Stimulated activated naive CD4-positive, alpha-beta T cell treated with Interleukin-2 at 50 U/mL for 16 hours (primary cell): Measurements from ENCODE around the gene TRAM2.

Experiments
- DNase-seq: peaks from one replicate; lab custom pipeline; 2025; lab: John Stamatoyannopoulos, UW

Gene TRAM2

GRCh38 chr6:52566853-52567279 is 10.0 kb downstream of the TRAM2 start:
- no peak for DNase-seq

- no peak for DNase-seq
These were observed 10.7 kb downstream of the TRAM2 start for GRCh38 chr6:52566201-52566600.

GRCh38 chr6:52564856-52565255 is 12.0 kb downstream of the TRAM2 start:
- DNase-seq: no peak

- no peak for DNase-seq
These were observed 13.9 kb downstream of the TRAM2 start for GRCh38 chr6:52562911-52563310.

- no peak for DNase-seq
These were observed 16.4 kb downstream of the TRAM2 start for GRCh38 chr6:52560462-52560861.

GRCh38 chr6:52558266-52559000 is 18.4 kb downstream of the TRAM2 start:
- DNase-seq: no peak

GRCh38 chr6:52557389-52558265 is 19.2 kb downstream of the TRAM2 start:
- no peak for DNase-seq

- DNase-seq: no peak
These were observed 21.2 kb downstream of the TRAM2 start for GRCh38 chr6:52555518-52556233.

- DNase-seq: no peak
These were observed 22.1 kb downstream of the TRAM2 start for GRCh38 chr6:52554684-52555280.

- no peak for DNase-seq
These were observed 23.1 kb downstream of the TRAM2 start for GRCh38 chr6:52553719-52554118.

- DNase-seq: no peak
These were observed 23.7 kb downstream of the TRAM2 start for GRCh38 chr6:52553158-52553557.

GRCh38 chr6:52552278-52552643 is 24.6 kb downstream of the TRAM2 start:
- DNase-seq: no peak

GRCh38 chr6:52551483-52552277 is 25.2 kb downstream of the TRAM2 start:
- DNase-seq: no peak

- no peak for DNase-seq
These were observed 26.0 kb downstream of the TRAM2 start for GRCh38 chr6:52550870-52551269.

GRCh38 chr6:52550014-52550575 is 26.8 kb downstream of the TRAM2 start:
- no peak for DNase-seq

- DNase-seq: no peak
These were observed 27.4 kb downstream of the TRAM2 start for GRCh38 chr6:52549428-52549827.

- no peak for DNase-seq
These were observed 27.9 kb downstream of the TRAM2 start for GRCh38 chr6:52548999-52549398.

- no peak for DNase-seq
These were observed 28.5 kb downstream of the TRAM2 start for GRCh38 chr6:52548353-52548713.

- DNase-seq: no peak
These were observed 29.1 kb downstream of the TRAM2 start for GRCh38 chr6:52547647-52548352.

- DNase-seq: no peak
These were observed 30.2 kb downstream of the TRAM2 start for GRCh38 chr6:52546678-52547077.

GRCh38 chr6:52546192-52546591 is 30.7 kb downstream of the TRAM2 start:
- DNase-seq: no peak
